Inflammatory macrophage (primary cell): ENCODE measurements around the gene CLOCK.
A peak's percentile ranks its signal among the peaks of the same experiment; 100 is the strongest.

Source experiments
- DNase-seq, 2 donors: peaks; one replicate each; pipeline ENCODE4 v3.0.0-alpha.2; 2020 to 2022

The CLOCK gene

DNA sequence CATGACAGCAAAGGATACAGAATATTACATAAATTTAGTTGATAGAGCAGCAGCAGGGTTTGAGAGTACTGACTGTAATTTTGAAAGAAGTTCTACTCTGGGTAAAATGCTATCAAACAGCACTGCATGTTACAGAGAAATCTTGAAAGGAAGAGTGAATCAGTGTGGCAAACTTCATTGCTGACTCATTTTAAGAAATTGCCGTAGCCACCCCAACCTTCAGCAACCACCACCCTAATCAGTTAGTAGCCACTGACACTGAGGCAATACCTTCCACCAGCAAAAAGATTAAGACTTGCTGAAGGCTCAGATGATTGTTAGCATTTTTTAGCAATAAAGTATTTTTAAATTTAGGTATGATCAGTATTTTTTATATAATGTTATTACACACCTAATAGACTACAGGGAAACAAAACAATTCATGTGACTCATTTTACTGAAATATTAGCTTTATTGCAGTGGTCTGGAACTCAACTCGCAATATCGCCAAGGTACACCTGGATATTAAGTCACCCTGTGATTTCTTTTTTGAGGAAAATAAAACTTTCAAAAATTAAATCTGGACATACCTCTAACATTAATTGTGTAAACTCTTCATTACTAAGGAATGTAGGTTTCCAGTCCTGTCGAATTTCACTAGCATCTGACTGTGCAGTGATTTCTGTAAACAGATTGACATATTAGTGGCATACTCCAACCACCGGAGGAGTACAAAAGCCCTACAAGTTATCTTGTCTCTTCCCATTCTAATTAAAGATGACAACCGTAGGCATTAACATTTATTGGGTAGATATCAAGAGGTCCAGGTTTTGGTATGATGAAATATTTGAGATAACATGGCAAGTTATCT lies 71.1 kb downstream of the CLOCK start:
- DNase-seq: no peak

DNA sequence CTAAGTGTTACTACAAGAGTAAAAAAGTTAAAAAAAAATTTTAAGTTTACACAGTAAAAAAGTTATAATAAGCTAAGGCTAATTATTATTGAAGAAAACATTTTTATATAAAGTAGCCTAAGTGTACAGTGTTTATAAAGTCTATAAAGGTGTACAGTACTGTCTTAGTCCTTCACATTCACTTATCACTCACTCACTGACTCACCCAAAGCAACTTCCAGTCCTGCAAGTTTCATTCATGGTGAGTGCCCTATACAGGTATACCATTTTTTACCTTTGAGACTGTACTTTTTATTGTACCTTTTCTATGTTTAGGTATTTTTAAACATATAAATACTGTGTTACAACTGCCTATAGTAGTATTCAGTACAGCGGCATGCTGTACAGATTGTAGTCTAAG lies 76.7 kb downstream of the CLOCK start:
- DNase-seq: no peak

DNA sequence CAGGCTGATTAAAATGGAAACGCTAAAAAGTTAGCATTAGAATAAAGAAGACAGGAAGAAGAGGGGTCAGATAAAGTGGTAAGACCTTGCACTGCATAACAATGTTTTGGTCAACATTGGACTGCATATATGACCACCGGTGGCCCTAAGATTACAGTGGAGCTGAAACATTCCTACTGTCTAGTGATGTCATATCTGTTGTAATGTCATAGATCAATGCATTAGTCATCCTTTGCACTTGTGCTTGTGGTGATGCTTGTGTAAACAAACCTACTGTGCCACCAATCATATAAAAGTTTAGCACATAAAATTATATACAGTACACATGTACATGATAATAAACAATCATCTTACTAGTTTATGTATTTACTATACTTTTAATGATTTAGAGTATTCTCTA lies 78.0 kb downstream of the CLOCK start:
- DNase-seq: no peak

DNA sequence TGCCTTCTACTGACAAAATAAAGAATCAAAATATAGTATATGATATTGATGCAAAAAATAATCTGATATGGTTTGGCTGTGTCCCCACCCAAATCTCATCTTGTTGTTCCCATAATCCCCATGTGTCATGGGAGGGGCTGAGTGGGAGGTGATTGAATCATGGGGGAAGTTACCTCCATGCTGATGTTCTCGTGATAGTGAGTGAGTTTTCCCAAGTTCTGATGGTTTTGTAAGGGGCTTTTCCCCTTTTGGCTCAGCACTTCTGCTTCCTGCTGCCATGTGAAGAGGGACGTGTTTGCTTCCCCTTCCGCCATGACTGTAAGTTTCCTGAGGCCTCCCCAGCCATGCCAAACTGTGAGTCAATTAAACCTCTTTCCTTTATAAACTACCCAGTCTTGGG lies 80.7 kb downstream of the CLOCK start:
- peak; percentile 30 to 42 for DNase-seq

DNA sequence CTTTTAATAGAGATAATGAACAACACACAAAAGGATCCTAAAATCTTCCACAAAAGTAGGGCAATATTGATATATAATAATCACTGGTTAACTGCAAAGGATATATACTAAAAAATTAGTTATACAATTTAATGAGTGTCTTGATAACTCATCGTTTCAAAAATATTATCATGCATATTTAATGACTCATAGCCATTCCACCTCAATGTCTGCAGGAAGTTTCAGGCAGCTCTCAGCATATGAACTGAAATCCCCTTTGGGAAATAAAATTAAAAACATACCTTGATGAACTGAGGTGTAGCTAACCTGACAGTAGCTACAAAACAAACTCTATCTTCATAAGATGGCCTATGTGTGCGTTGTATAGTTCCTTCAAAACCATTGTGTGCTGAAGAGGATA lies 88.1 kb downstream of the CLOCK start:
- no peak for DNase-seq

DNA sequence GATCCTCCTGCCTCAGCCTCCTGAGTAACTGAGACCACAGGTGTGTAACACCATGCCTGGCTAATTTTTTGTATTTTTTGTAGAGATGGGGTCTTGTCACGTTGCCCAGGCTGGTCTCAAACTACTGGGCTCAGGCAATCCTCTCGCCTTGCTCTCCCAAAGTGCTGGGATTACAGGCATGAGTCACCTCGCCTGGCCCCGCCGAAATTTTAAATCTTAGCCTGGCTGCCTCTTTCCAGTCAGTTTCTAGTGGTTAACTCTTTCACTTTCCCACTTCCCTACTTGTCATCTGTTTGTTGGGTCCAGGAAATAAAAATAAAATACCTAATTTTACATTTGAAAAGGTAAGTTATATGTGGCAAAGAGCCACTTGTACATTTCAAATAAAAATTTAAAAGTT lies 88.5 kb downstream of the CLOCK start:
- DNase-seq: no peak

DNA sequence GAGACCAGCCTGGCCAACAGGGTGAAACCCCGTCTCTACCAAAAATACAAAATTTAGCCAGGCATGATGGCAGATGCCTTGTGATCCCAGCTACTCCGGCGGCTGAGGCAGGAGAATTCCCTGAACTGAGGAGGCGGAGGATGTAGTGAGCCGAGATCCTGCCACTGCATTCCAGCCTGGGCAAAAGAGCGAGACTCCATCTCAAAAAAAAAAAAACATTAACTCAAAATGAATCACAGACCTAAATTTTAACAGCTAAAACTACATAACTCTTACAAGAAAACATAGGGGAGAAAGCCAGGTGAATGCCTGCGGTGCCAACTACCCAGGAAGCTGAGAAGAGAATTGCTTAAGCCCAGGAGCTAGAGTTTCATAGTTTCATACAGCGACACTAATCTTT lies 96.1 kb downstream of the CLOCK start:
- no peak for DNase-seq

DNA sequence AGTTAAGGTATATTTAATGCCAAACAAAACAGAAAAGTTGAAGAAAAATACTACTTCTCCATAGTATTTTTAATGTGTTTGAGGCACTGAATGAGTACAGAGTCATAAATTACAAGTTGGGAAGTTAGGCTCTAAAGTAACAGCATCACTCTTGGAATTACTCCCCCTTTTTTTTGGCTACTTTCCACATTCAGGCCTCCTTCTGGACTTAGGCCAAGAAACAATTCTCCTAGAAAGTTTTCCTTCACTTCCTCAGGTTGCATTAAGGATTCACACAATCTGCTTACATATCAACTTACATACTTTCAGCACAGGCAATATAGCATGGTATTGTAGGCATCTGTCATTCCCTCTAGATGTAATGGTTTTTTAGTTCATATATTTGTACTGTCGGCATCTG lies 98.9 kb downstream of the CLOCK start:
- no peak for DNase-seq

DNA sequence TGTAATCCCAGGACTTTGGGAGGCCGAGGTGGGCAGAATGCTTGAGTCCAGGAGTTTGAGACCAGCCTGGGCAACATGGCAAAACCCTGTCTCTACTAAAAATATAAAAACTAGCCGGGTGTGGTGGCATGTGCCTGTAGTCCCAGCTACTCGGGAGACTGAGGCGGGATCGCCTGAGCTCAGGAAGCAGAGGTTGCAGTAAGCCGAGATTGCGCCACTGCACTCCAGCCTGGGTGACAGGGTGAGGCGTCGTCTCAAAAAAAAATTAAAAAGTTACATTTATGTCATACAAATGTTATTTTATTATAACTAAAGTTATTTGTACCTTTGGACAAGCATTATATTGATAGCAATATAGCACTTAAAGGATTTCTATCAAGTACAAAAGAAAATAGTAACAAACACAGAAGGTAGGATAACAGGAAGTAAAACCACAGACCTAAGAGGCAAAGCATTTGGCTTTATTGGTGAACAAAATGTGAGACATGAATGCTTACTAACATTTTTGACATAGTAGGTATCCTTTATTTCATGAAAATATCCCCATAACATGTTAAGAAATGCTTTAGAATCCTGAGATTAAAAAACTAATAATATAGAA lies 99.5 kb downstream of the CLOCK start:
- DNase-seq: peak in 1 of 2 donors; percentile 22

DNA sequence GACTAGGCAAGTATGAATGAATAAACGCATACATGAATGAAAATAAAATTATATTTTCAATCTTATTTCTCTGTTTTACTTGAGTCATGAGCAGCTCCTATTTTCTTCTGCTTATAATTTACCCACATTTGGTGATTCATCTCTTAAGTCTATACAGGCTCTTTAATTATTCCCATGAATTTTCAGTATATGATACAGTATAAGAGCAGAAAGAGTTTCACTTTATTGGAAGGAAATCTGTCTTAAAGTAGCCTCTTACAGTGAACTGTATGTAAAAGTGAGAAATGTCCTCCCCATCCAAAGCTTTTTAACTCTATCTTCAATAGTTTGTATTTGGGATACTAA lies 100.2 kb downstream of the CLOCK start:
- no peak for DNase-seq

DNA sequence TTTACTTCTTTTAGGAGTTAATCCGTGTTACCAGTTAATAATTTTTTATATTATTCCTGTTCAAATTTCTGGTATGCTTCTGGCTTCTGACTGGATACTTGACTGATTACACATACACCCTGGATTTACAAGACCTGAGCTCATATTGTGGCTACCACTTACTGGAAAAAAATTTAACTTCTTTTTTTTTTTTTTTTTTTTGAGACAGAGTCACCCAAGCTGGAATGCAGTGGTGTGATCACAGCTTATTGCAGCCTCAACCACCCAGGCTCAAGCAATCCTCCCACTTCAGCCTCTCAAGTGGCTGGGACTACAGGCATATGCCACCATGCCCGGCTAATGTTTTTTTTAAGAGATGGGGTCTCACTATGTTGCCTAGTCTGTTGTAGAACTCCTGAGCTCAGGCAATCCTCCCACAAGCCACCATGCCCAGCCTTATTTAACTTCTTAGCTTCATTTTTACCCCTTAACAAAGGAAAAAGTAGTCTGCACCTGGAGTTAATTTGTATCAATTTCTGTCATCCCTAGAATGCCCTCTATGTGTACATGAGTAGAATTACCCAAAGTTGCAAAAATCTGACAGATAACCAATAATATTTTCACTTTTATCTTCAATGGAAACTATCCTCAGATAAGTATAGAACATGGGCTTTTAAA lies 100.7 kb downstream of the CLOCK start:
- peak in 1 of 2 donors; percentile 61 for DNase-seq

DNA sequence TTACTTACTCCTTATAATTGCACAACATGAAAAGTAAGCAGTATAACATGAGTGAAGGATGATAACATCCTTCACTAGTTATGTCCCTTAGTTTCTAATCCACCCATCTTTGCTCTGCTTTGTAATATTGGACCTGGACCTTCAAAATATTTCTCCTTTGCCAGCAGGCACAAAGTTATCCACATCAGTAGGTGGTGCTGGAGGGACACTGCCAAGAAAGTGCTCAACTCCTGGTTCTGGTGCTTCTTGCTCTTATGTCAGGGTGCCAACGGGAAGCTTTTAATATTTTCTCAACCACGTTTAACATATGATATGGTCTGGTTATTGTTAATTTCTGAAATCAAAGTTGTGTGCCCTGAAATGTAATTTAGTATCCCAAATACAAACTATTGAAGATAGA lies 101.9 kb downstream of the CLOCK start:
- DNase-seq: no peak

DNA sequence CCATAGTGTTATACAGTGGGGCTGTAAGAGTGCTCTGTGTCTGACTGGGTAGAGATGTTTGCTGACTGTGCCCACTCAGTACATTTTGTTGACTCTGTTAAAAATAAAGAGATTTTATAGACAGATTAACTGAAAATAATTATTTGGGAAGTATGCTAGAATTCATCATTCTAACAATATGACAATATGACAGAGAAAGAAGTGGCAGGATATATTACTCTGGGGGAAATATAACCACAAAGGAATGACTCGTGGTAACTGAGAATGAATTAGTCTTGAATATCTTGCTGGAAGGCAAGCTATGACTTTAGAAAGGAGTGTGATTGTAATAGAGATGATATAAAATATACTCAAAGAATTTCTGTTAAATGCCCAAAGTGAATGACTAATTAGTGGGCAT lies 104.2 kb downstream of the CLOCK start:
- DNase-seq: no peak

DNA sequence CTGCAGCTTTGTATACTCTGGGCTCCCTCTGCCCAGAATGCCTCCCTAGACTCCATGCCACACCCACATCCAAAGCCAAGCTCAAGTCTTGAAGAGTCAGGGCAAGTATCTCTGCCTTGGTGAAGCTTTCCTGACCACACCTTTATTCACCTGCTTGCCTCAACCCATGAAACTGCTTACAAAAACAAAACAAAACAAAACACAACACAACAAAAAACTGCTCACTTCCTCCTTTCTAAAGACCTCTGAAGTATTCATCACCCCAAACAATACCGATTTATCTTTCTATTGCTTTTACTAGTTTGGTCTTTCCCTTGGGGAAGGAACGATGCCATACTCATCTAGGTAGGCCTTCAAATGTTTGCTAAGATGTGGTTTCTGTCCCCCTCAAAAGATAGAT lies 105.9 kb downstream of the CLOCK start:
- DNase-seq: no peak

DNA sequence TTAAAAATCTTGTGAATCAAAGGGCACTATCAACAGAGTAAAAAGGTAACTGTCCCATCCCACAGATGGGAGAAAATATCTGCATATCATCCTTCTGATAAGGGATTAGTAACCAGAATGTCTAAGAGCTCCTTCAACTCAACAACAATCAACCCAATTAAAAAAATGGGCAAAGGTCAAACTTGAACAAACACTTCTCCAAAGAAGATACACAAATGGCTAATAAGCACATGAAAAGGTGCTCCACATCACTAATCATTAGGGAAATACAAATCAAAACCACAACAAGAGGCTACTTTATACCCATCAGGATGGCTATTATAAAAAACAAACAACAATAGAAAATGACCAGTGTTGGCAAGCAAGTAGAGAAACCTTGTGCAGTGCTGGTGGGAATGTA lies 107.7 kb downstream of the CLOCK start:
- DNase-seq: no peak

DNA sequence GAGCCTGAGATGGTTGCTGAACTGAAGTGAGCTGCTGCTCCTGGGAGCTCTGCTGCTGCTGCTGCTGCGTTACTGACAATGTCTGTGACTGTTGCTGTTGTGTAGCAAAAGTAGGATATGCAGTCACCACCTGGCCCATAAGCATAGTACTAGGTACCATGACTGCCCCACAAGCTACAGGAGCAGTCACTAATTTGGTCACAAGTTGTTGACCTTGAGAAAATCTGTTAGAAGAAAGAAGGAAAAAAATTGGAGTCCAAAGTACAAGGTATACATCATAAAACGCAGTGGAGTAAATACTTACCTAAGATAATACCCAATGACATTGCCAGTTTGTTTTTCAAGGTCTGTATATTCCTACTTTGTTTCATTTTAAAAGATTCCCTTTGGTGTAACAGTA lies 108.4 kb downstream of the CLOCK start:
- no peak for DNase-seq

DNA sequence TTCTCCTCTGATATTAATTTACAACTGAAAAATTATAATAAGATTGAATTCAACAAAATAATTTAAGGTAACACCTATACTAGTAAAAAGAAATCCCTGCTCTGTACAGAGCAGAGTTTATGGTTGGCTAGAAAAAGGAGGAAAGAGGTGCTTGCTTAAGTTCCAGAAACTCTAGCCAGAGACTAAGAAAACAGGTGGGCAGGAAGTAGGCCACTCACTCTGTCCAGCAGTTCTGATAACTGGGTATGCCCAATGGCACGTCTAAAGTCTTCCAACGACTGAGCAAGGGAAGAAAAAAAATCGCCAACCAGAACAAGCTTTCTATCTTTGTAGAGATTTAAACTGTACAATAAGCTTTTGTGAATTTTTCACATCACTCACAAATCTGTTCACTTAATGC lies 108.9 kb downstream of the CLOCK start:
- DNase-seq: no peak

DNA sequence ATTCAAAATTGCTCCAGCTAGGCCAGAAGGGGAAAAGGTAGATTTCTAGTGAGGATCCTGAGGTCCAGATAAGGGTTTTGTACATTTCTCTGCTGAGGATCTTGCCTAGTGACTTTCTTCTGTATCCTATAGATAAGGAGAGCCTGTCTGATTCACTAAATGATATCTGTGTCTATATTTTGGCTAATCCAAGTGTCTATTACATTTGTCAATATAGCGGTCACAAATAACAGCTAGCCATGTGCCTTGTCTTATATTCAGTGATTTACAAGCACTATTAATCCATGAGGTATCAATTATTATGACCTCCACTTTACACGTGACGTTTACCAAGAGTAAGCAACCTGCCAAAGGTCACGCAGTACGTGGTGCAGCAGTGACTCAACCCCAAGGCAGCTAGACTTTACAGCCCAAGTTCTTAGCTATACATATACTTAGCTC lies 109.3 kb downstream of the CLOCK start:
- DNase-seq: no peak

DNA sequence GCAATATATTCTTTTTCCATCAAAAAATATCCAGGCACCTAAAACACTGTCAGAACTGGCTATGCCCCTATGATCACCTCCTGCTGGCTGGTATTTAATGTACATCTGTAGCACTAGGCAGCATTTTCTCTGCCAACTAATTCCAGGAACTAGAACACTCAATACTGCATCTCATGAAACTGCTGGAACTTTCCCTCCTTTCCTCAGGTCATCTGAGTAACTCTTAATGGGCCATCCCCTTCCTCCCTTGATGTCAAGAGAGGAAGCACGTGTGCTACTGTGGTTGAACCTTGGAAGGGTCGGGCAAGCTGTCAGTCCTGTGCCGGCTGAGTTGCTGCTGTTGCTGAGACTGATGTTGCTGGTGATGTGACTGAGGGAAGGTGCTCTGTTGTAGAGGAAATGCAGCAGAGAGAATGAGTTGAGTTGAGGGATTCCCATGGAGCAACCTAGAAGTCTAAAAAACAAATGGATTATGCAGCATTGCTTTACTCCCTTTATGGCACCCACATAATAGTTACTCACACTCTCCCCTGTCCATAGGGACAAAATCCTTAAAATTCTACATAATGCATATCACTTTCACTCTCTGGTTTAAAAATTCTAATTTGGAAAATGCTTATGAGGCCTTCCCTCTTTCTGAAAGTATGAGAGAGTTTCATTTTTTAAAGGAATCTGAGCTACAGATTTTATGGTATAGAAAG lies 111.4 kb downstream of the CLOCK start:
- peak in 1 of 2 donors; percentile 13 for DNase-seq

DNA sequence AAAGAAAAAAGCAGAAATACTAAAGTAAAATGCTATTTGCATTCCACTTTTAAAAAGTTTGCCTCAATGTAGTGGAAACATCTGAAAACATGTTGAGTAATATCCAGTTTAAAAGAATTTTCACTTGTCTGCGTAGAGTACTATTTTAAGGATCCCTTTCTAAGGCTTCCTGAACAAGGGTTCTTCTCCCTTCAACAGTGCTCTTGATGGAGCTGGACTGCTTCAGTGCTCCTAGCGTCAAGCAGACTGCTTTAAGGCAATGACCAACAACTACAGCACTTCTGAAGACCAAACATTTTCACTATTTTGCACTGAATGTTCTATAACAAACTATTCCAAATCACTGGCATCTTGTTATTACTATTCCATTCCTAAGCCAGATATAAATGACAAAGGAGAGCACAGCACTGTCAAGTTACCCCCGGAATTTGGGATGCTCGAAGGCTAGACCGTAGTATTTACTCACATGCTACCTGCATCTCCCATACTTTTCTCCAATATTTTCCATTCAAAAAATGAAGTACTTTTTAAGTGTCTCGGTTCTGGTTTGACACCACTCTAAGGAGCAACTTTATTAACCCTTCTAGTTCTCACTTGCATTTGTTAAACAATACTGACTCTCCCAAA lies 114.9 kb downstream of the CLOCK start:
- no peak for DNase-seq

DNA sequence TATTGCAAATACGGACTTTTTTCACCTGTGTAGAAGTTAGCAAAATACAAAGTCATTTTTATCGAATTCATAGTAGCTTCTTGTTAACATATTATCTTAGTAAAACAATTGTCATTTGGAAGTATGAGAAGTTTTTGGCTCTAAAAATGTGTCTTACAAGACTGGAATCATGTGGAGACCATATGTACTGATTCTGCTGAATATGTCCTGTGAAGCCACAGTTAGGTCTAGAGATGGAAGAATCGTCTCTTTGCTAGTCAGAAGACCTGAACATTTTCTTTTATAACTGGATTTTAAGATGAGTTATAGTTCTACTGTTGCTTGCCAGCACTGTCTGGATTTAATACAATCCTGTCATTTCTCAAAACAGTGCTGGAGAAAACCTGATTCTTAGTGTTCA lies 121.9 kb downstream of the CLOCK start:
- DNase-seq: no peak

DNA sequence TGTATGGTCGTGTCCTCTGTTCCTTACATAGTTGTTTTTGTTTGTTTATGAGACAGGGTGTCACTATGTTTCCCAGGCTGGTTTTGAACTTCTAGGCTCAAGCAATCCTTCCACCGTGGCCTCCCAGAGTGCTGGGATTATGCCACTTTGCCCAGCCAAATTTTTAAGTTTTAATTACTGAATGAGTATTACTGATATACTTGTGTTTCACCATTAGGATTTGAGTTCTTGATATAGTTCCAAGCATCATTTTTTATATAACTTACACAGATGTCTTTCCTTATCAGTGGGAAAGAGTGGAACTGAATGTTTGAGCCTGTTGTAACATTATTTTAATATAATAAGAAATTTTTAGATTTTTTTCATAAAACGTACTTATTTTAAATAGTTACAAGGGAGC lies 130.5 kb downstream of the CLOCK start:
- no peak for DNase-seq

DNA sequence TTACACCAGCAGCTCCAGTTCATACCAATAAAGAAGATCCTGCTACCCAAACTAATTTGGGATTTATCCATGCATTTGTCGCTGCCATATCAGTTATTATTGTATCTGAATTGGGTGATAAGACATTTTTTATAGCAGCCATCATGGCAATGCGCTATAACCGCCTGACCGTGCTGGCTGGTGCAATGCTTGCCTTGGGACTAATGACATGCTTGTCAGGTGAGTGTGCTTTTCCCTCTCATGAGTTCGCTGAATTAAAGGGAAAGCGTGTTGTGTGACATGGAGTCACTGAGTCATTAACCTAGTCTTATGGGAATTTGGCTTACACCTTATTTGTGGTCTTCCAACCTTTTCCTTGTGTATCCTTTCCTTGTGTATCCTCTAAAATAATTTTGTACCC lies 135.1 kb downstream of the CLOCK start:
- no peak for DNase-seq
